ENCODE results near the gene CCDC141. TPM values are rescaled to one million over a fixed set of nuclear protein-coding genes. Genes with fewer than 3 reads are reported as not detected.

CCDC141 gene
- polyA plus RNA-seq, 3 donors from 2014 or later, result 0.69 to 1.5 TPM; not detected in 1

GRCh38 chr2:178908810-178909209 lies 141.1 kb downstream of the CCDC141 start:
- H3K4me1 Mint-ChIP-seq, result no peaks in the 10 kb centered on the region
- H3K9me3 Mint-ChIP-seq, result peaks cover 0 to 1% (median 0%) of the 10 kb centered on the region in 6 donors
- H3K36me3 Mint-ChIP-seq, result peaks cover 0 to 3% (median 0%) of the 10 kb centered on the region in 3 donors
- H3K4me3 Mint-ChIP-seq, result no peak overlapping the region
- H3K27me3 Mint-ChIP-seq (ENCODE audit: low read depth in 3 of 3), result peaks cover 0 to 4% (median 0%) of the 10 kb centered on the region in 3 donors
- no peak for DNase-seq
- no peak overlapping the region for H3K27ac Mint-ChIP-seq

DNA sequence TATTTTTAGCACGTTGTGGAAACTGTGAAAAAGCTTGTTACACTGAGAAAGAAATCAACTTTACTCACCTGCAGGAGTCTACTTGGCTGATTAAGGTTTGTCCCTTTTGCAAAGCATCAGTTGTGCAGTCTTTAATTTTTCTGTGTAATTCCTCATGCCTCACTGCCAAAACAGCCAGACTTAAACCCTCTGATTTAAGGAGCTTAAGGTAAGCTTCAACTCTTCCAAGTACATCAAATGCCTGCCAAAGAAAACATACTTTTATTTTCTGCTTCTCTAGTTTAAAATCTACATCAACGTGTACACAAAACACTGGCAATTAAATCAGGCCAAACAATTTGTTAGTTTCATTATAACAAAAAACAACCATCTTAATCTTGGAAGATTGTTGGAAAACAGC lies 144.7 kb downstream of the CCDC141 start:
- DNase-seq, result no peak

GRCh38 chr2:178899656-178900055 lies 150.3 kb downstream of the CCDC141 start:
- H3K27me3 Mint-ChIP-seq (ENCODE audit: low read depth in 3 of 3), result no peaks in the 10 kb centered on the region
- H3K9me3 Mint-ChIP-seq, result peaks cover 0 to 3% (median 0%) of the 10 kb centered on the region in 6 donors
- peaks cover 0 to 2% (median 0%) of the 10 kb centered on the region in 3 donors for H3K36me3 Mint-ChIP-seq
- no peak for DNase-seq
- no peak overlapping the region for H3K27ac Mint-ChIP-seq
- H3K4me3 Mint-ChIP-seq, result no peak overlapping the region
- no peaks in the 10 kb centered on the region for H3K4me1 Mint-ChIP-seq

More for the DNA sequence above, 144.7 kb downstream of the CCDC141 start:
- Mint-ChIP-seq H3K27ac (no peak overlapping the region), H3K36me3 (peaks cover 0 to 3% (median 0%) of the 10 kb centered on the region in 3 donors), H3K4me3 (no peak overlapping the region), H3K27me3 (ENCODE audit: low read depth in 3 of 3) (peaks cover 0 to 4% (median 0%) of the 10 kb centered on the region in 3 donors), H3K4me1 (no peaks in the 10 kb centered on the region), H3K9me3 (peaks cover 0 to 3% (median 0%) of the 10 kb centered on the region in 6 donors)

GRCh38 chr2:178895872-178896271 lies 154.1 kb downstream of the CCDC141 start:
- Mint-ChIP-seq H3K4me1 (no peaks in the 10 kb centered on the region), H3K27me3 (ENCODE audit: low read depth in 3 of 3) (no peaks in the 10 kb centered on the region), H3K27ac (no peak overlapping the region), H3K36me3 (no peaks in the 10 kb centered on the region), H3K4me3 (no peak overlapping the region), H3K9me3 (peaks cover 0 to 2% (median 0%) of the 10 kb centered on the region in 6 donors)
- no peak for DNase-seq

- Mint-ChIP-seq H3K4me1 (no peaks in the 10 kb centered on the region), H3K4me3 (no peak overlapping the region), H3K27ac (no peak overlapping the region), H3K27me3 (ENCODE audit: low read depth in 3 of 3) (no peaks in the 10 kb centered on the region), H3K9me3 (no peaks in the 10 kb centered on the region), H3K36me3 (no peaks in the 10 kb centered on the region)
- DNase-seq, result no peak
Observed at GRCh38 chr2:178895171-178895570, 154.8 kb downstream of the CCDC141 start.

- no peaks in the 10 kb centered on the region for H3K4me1 Mint-ChIP-seq
- DNase-seq, result no peak
- H3K4me3 Mint-ChIP-seq, result no peak overlapping the region
- no peaks in the 10 kb centered on the region for H3K9me3 Mint-ChIP-seq
- no peaks in the 10 kb centered on the region for H3K36me3 Mint-ChIP-seq
- H3K27ac Mint-ChIP-seq, result no peak overlapping the region
- H3K27me3 Mint-ChIP-seq (ENCODE audit: low read depth in 3 of 3), result no peaks in the 10 kb centered on the region
Observed at GRCh38 chr2:178892751-178893625, 156.9 kb downstream of the CCDC141 start.

- Mint-ChIP-seq H3K36me3 (no peaks in the 10 kb centered on the region), H3K4me3 (no peak overlapping the region), H3K27ac (no peak overlapping the region), H3K4me1 (no peaks in the 10 kb centered on the region), H3K9me3 (no peaks in the 10 kb centered on the region), H3K27me3 (ENCODE audit: low read depth in 3 of 3) (no peaks in the 10 kb centered on the region)
- no peak for DNase-seq
Observed at GRCh38 chr2:178891959-178892485, 157.9 kb downstream of the CCDC141 start.

- no peak overlapping the region for H3K4me3 Mint-ChIP-seq
- no peaks in the 10 kb centered on the region for H3K9me3 Mint-ChIP-seq
- H3K36me3 Mint-ChIP-seq, result no peaks in the 10 kb centered on the region
- H3K27ac Mint-ChIP-seq, result no peak overlapping the region
- no peaks in the 10 kb centered on the region for H3K4me1 Mint-ChIP-seq
- DNase-seq, result peak; percentile 17 to 28 (median 27)
- H3K27me3 Mint-ChIP-seq (ENCODE audit: low read depth in 3 of 3), result no peaks in the 10 kb centered on the region
Observed at GRCh38 chr2:178891265-178891958, 158.5 kb downstream of the CCDC141 start.

DNA sequence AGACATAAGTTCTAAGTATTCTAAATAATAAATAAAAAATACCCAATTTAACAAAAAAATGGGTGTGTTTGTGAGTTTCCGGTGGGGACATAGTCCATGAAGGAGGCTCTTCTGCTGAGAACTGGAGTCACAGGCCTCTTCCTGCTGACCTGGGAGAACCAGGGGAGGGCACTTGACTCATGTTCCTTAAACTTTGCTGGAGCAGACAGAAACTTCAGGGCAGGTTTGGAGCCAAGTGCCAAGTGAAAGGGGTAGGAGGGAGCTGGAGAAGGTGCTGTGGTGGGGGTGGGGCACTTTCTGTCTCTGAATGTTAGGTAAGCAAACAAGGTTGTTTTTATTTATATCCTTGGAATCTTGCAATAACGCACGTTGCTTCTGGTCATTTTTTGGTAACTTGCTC lies 163.9 kb downstream of the CCDC141 start:
- H3K36me3 Mint-ChIP-seq, result no peaks in the 10 kb centered on the region
- H3K27ac Mint-ChIP-seq, result no peak overlapping the region
- H3K27me3 Mint-ChIP-seq (ENCODE audit: low read depth in 3 of 3), result peaks cover 0 to 3% (median 2%) of the 10 kb centered on the region in 3 donors
- no peak overlapping the region for H3K4me3 Mint-ChIP-seq
- H3K9me3 Mint-ChIP-seq, result no peaks in the 10 kb centered on the region
- peaks cover 0 to 2% of the 10 kb centered on the region in 2 donors for H3K4me1 Mint-ChIP-seq
- DNase-seq, result no peak

GRCh38 chr2:178884440-178884839 lies 165.5 kb downstream of the CCDC141 start:
- no peak overlapping the region for H3K27ac Mint-ChIP-seq
- H3K4me3 Mint-ChIP-seq, result no peak overlapping the region
- H3K9me3 Mint-ChIP-seq, result no peaks in the 10 kb centered on the region
- H3K4me1 Mint-ChIP-seq, result peaks cover 0 to 9% of the 10 kb centered on the region in 2 donors
- no peaks in the 10 kb centered on the region for H3K36me3 Mint-ChIP-seq
- peaks cover 0 to 5% (median 3%) of the 10 kb centered on the region in 3 donors for H3K27me3 Mint-ChIP-seq (ENCODE audit: low read depth in 3 of 3)
- no peak for DNase-seq

DNA sequence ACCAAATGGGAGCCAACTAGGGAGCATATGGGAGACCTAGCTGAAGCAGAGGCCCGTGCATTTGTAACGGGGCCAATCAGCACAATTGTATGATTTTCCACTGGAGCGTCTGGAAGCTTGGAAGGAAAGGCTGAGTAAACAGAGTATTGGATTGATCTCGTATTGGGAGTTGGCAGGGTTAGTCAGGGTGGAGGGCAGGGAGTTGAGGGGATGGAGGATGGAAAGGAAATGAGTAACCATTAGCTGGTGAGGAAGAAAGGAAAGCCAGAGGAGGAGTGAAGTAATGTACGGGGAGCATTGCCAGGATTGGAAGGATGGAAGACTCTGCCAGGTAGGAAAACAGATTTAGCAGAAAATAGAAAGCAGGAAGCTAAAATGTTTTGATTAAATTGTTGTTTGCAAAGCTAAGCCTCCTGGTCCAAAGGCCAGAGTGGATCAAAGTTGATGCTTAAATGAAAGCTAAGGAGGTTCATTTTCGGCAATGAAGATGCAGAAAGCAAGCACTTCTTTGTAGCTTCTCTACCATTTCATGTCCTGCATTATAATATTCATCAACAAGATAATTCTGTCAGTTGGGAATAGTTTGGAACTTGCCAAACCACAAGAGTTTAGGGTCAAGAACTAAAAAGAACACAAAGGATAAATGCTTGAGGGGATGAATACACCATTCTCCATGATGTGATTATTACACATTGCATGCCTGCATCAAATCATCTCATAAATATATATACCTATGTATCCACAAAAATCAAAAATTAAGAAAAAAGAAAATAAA lies 167.1 kb downstream of the CCDC141 start:
- DNase-seq, result no peak
- no peak overlapping the region for H3K27ac Mint-ChIP-seq
- H3K36me3 Mint-ChIP-seq, result no peaks in the 10 kb centered on the region
- no peaks in the 10 kb centered on the region for H3K9me3 Mint-ChIP-seq
- no peak overlapping the region for H3K4me3 Mint-ChIP-seq
- H3K27me3 Mint-ChIP-seq (ENCODE audit: low read depth in 3 of 3), result peaks cover 0 to 5% (median 3%) of the 10 kb centered on the region in 3 donors
- peaks cover 0 to 9% of the 10 kb centered on the region in 2 donors for H3K4me1 Mint-ChIP-seq

- Mint-ChIP-seq H3K36me3 (no peaks in the 10 kb centered on the region), H3K27me3 (ENCODE audit: low read depth in 3 of 3) (peaks cover 0 to 8% (median 3%) of the 10 kb centered on the region in 3 donors), H3K27ac (no peak overlapping the region), H3K4me3 (no peak overlapping the region), H3K9me3 (no peaks in the 10 kb centered on the region), H3K4me1 (peaks cover 0 to 9% of the 10 kb centered on the region in 2 donors)
- no peak for DNase-seq
Observed at GRCh38 chr2:178881075-178881474, 168.9 kb downstream of the CCDC141 start.

DNA sequence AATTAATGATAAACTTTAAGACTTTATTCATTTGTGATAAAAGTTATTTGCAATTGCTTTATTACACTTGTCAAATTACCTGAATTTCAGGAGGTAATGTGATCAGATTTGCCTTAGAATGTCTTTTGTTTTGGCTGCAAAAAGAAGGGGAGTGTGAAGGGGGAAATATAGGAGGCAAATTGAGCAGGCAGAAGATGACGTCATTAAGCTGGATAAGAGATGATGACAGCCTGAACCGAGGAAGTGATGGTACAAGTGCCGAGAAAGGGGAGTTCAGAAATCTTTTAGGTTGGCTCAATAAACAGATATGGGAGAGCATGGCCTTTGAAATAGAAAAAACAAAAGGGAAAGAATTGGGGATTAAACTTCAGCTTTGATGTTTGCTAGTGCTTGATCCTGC lies 169.7 kb downstream of the CCDC141 start:
- H3K27ac Mint-ChIP-seq, result no peak overlapping the region
- no peaks in the 10 kb centered on the region for H3K36me3 Mint-ChIP-seq
- no peak overlapping the region for H3K4me3 Mint-ChIP-seq
- DNase-seq, result no peak
- H3K4me1 Mint-ChIP-seq, result peaks cover 0 to 9% of the 10 kb centered on the region in 2 donors
- H3K27me3 Mint-ChIP-seq (ENCODE audit: low read depth in 3 of 3), result peaks cover 0 to 8% (median 3%) of the 10 kb centered on the region in 3 donors
- H3K9me3 Mint-ChIP-seq, result no peaks in the 10 kb centered on the region
